Right lobe of liver (tissue), 4 donors: Measurements from ENCODE around the gene SEC22A.

ENCODE experiments used
- CTCF ChIP-seq, 4 donors: fragments of 200-600 bp in 3 of 4; fragments of 450-650 bp in 1 of 4; IDR thresholded peaks; one replicate each; pipeline versions ENCODE4 v1.5.1 to v1.8.0; 2016 to 2022; ENCODE audit warnings: antibody characterized with exemption in 4 of 4, mild to moderate bottlenecking in 2 of 4
- POLR2A ChIP-seq: fragments of 450-650 bp; IDR thresholded peaks from one replicate; pipeline ENCODE4 v1.6.1; 2017; ENCODE audit warnings: antibody characterized with exemption, mild to moderate bottlenecking
- donor health status: DM: no; HTN: no; CAD: no.
- donor health status: DM: no; HTN: no; CAD: no.
- donor health status: DM: no; HTN: yes; CAD: no.

- no peak for TF ChIP-seq CTCF (IDR thresholded peaks at IDR 0.05)
- TF ChIP-seq POLR2A, result no peak
These were observed 97.8 kb downstream of the SEC22A start for GRCh38 chr3:123299581-123299980.
